ENCODE measurements around the gene NPNT.
"Not testable (repeated sequence)": the region's sequence is repeated elsewhere in the genome, so short reads cannot be mapped to it uniquely, and the experiment has no call there.

The NPNT gene

GRCh38 chr4:105894660-105895582, at the start of gene NPNT:
Gene NPNT (plus strand): TSS chr4:105895471. CDS start chr4:105895653, 182 bp downstream.
- DNase-seq, result peak; percentile 16

GRCh38 chr4:105845559-105845958, 49.7 kb upstream of the NPNT start:
- no peak for DNase-seq

GRCh38 chr4:105848359-105848758, 46.9 kb upstream of the NPNT start:
- DNase-seq, result not testable (repeated sequence)

DNA sequence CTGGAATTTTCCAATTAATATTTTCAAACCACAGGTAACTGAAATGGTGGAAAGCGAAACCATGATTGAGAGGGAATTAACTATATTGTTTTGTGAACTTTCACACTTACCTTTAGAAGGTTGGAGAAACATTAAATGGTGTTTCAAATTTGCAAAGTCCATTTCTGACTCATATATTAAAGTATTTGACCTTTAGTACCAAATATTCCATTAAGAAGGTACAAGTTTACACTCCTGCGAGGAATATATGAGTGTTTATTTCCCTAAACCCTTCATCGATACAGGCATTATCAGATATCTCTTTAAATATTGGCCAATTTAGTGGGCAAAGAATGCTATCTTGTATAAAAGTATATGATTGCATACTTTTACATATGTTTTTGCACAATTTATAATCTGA, 44.1 kb upstream of the NPNT start:
- no peak for DNase-seq

DNA sequence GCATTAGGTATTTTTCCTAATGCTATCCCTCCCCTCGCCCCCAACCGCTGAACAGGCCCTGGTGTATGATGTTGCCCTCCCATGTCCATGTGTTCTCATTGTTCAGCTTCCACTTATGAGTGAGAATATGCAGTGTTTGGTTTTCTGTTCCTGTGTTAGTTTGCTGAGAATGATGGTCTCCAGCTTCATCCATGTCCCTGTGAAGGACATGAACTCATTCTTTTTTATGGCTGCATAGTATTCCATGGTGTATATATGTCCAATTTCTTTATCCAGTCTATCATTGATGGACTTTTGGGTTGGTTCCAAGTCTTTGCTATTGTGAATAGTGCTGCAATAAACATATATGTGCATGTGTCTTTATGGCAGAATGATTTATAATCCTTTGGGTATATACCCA, 43.0 kb upstream of the NPNT start:
- DNase-seq, result not testable (repeated sequence)

DNA sequence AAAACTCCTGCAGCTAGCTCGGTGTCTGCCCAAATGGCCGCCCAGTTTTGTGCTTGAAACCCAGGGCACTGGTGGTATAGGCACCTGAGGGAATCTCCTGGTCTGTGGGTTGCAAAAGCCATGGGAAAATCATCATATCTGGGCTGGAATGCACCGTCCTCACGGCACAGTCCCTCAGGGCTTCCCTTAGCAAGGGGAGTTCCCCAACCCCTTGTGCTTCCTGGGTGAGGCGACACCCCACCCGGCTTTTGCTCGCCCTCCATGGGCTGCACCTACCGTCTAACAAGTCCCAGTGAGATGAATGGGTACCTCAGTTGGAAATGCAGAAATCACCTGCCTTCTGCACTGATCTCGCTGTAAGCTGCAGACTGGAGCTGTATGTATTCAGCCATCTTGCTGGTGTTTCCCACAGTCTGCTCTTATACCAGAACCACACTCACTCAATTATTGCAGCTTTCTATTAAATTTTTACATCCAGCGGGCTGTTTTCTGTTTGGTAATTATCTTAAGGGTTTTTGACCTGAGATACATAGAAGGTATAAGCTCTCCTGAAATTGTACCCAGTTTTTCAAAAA, 36.7 kb upstream of the NPNT start:
- DNase-seq, result no peak

GRCh38 chr4:105859233-105859632, 36.0 kb upstream of the NPNT start:
- peak; percentile 45 for DNase-seq

DNA sequence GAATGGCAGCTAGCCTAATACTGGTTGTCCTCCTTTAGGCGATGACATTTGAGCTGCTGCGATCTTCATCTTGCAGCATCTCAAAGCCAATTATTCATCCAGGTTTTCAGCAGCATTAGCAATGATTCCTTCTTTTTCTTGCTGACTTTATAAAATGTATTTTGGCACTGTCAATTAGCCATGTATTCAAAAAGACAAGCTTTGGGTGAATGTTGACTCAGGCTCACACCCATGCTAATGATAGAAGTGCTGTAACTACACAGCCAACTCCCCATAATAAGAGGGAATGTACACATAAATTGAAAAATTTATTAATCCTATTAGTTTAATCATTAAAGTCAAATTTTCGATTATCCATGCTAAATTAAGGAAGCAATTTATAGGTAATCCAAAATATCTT, 24.3 kb upstream of the NPNT start:
- DNase-seq, result no peak

GRCh38 chr4:105871997-105872396, 23.3 kb upstream of the NPNT start:
- no peak for DNase-seq

- no peak for DNase-seq
These were observed 20.0 kb upstream of the NPNT start for GRCh38 chr4:105875233-105875632.

DNA sequence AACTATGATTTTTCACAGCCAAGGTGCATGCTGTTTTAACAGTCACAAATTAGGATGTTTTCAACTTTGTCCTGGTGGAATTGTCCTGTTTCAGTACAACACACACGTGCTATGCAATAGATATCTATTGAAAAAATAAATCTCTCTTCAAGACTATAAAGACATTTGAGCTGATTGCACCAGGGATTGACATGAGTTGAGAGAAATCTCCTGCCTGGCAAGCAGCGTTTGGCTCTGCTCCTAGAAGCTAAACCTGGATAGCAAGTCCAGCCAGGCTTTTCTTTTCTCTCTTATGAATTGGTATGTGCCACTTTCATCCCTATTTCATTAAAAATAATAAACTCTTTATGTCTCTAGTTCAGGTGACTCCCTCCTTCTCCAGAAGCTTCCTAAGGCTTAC, 16.6 kb upstream of the NPNT start:
- DNase-seq, result no peak

DNA sequence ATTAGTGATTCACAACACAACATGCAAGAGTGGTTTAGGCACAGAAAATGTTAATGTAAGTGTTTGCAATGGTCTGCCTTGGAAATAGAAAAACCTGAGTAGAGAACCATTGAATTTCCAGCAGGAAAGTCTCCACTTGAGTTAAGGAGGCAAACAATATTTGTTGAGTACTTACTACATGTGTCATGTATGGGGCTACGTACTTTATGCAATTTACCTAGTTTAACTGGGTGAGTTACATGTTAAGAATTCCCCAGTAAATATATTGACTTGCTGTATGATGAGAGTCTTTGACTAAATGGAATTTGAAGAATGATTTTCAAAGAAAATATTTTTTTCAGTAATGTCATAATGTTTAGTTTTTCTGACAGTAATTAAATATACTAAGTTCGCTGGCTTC, 7.8 kb upstream of the NPNT start:
- DNase-seq, result no peak

DNA sequence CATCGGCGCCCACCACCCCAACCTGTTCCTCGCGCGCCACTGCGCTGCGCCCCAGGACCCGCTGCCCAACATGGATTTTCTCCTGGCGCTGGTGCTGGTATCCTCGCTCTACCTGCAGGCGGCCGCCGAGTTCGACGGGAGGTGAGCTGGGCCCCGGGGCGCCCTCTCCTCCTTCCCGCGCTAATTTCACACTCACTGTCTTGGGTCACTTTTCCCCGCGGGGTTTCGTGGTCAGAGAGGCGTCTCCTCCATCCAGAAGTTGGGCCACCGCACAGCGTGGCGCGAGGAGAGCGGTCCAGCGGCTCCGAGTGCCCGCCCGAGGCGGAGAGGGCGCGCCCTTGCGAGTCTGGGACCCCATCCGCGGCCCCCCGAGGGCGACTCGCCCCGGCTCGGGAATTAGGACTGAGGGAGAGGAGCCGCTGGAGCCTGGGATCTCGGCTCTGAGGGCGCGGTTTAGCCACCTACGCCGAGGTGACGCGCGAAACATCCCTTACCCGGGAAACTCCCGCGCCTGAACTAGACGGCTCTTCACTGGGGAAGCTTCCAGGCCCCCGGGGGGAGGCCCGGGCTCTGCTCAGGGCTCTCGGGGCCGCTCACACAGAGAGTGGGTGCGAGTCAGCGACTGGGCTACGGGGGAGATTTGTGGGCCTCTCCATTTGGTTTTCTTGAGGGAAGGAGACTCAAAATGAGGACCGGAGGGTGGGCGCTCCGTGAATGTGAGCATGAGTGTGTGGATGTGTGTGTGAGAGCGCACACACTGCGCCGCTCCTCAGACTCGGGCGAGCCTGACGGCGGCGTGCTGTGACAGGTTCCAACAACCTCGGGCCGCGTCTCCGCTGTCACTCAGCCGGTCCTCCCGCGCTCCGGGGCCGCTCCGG, 551 bp downstream of the NPNT start:
- DNase-seq, result no peak

DNA sequence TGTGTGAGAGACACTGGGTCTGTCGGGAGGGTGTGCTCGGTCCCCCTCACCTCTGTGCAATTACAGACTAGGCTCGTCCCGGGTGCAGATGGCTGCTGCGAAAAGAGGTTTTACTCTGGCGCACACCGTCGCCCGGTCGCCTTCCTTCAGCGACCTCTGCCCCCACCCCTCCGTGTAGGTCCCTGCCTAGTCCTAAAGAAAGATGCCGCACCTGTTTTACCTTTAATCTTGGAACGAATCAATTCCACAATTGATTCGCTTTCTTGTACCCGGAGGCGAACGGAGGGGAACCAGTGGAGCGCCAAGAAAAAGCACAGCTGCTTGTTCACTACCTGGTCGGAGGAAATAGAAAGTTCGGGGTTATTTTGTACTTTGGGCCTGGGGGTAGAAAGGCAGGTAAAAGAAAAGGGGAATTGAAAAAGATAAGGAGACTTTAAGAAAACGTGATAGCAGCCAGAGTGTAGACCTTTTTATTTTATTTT, 1.2 kb downstream of the NPNT start:
- no peak for DNase-seq

DNA sequence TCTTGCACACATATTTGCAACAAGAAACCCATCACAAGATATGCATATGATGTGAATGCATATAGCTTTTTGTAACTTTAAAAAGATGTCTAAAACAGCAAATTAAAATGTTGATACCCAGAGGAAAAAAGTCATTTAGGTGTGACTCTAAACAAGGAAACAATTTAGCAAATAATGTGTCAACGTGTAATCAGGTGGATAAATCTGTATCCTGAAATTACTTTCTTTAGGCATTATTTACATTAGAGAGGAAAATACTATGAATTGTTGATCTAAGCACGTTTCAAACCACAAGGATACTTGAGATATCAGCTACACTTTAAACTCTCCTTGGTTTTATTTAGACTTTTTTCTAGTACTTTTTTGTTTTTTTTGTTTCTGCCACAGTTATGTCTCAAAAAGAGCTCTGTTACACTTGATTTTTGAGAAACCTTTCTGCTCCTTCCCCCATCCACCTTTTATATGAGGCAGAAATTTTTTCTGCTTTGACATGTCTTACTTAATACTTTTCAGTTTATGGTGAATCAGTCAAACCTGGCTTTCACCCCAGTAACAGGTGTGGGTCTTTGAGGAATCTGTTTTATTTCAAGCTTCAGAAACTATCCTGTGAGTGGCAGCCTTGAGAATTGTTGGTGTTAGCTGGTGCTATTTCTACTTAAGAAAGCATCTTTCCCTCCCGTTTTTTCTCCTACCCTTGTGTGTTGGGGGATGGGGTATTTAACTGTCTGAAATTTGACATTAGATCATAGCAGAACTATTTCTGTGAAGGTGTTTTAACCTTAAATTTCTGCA, 1.9 kb downstream of the NPNT start:
- DNase-seq, result no peak

DNA sequence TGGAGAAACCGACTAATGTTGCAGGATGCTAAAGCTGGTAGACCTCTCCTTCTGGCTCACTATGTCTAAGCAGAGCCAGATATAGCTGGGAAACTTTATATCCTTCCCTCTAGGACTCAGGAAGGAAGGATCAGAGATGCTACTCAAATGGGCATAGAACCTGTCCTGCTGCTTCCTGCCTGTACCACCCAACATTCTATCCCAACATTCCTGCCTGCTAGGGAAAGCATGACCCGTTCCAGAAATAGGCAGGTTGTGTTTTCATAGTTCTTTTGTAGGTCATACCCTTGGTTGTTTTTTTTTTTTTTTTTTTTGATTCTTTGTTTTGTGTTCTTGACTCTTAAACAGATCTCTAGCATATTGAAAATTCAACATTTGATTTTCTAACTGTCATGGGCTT, 5.3 kb downstream of the NPNT start:
- DNase-seq, result no peak

DNA sequence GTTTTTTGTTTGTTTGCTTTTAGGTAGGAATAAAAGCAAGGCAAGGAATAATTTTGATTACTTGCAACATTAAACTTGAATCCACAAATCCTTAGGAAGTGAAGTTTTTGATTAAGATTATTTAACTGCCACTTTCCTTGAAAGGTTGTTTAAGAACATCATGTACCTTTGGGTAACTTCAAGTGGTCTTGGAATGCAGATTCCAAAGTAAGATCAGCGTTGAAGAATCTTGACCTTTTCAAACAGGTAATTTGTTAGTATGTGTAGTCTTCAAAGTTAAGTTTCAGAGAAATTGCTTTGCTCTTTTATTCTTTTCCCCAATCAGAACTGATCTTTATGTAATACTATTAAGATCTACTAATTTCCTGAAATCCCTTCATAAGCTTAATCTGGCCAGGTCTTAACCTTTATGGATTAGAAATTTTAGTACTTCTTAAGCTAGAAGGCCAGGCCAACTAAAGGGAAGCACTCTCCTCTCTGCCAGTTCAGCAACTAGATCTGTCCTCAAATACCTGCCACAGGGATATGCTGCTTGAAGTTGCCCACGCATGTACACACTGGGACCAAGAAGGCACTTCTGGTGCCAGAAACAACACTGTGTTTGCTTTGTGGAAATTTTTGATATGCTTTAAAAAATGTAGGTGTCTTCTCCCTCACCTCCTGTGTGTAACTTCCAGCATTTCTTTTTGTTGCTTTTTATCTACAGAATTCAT, 7.4 kb downstream of the NPNT start:
- DNase-seq, result no peak

DNA sequence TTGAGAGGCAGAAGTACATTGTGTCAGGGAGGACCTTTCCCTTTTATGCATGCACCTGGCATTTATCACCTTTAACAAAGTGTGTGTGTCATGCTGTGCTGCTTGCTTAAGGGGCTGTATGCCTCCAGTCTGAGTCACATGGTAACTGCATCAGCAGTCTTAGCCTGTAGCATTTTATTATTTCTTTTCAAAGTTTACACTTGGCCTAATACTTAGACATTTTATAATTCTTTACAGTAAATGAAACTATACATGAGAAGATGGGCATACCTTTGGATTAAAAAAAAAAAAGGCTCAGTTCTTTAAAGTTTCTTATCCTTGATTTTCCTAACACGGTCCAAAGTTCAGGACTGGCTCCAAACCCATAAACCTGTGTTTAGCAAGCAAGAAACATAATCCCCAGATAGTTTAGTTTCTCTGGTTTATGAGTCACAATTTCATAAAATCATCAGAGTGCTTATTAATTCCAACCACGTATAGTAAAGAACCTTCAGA, 14.6 kb downstream of the NPNT start:
- no peak for DNase-seq

DNA sequence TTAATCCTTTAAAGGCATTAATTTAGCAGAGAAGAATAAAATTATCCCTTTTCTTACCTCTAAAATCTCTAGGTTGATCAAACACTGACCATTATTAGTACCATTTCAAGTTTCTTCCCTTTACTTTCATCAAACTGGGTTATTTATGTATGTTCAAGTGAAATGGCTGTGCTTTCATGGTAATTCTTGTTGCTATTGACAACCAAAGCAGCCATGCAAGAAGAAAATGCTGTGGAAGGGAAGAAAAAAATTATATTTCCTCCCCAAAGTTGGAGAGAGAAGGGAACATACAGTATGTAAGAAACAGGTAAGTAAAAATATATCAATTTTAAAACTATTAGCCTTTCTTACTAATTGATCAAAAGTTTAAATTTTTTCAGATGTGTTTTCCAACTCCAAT, 16.2 kb downstream of the NPNT start:
- no peak for DNase-seq

GRCh38 chr4:105912633-105913032, 17.4 kb downstream of the NPNT start:
- DNase-seq, result no peak

GRCh38 chr4:105917171-105917685, 22.0 kb downstream of the NPNT start:
- no peak for DNase-seq
